SIG-M5 treated with dmso at 0.1 percent for 504 hours (cell line): ENCODE measurements around the gene PAPLN.
"Not testable (repeated sequence)": the region's sequence is repeated elsewhere in the genome, so short reads cannot be mapped to it uniquely, and the experiment has no call there.

ENCODE experiments used
- DNase-seq: peaks from one replicate; lab custom pipeline; 2025; ENCODE audit not compliant: unreplicated experiment; lab: John Stamatoyannopoulos, UW

The PAPLN gene

GRCh38 chr14:73283608-73284379 is 46.5 kb downstream of the PAPLN start:
- DNase-seq: no peak

- no peak for DNase-seq
Measured at GRCh38 chr14:73285979-73286378, 48.7 kb downstream of the PAPLN start.

DNA sequence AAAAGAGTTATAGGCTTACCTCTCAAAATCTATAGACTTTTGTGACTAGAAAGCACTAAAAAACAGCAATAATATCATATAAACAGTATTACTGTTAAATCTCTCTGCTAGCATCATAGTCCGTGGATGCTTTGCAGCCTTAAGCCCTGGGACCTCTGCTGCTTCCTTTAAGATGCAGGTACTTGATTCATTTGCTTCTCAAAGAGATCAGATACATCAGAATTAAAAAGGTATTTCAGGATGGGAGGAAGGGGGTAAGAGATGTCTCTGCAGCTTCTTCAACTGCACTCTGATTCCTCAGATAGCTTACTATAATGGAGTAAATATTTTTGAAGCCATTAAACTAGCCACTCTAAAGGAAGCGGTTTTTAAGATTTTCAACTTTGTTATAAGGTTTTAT is 49.3 kb downstream of the PAPLN start:
- no peak for DNase-seq

DNA sequence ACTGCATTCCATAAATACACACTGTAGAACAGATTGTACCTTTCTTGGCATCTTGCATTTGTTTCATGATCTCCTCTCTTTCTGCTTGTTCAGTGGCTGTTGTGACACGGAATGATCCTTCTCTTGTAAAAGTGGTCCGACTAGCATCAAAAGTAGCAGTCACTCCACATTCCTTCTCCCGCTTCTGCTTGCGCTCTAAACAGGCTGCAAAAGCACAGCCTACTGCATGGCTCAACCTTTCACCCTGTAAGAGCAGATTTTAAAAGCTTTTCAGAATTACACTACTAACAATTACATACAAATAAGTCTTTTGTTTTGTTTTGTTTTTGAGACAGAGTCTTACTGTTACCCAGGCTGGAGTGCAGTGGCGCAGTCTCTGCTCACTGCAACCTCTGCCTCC is 49.8 kb downstream of the PAPLN start:
- no peak for DNase-seq

- DNase-seq: no peak
Measured at GRCh38 chr14:73289308-73289707, 52.0 kb downstream of the PAPLN start.

DNA sequence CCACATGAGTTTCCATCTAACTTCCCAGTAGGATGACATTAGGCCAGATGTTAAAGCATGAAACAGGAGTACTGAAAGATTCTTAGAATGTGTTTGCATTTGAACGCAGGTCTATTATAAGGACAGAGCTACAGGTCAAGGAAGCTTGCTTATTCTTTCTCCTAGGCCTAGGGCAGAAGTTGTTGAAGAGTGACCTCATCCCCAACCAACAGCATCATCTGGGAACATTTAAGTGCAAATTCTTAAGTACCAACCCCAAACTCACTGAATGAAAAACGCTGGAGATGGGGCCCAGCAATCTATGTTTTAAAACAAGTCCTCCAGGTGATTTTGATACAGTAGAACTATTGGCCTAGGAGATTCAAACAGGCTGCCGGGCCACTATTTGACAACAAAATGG is 52.4 kb downstream of the PAPLN start:
- no peak for DNase-seq

DNA sequence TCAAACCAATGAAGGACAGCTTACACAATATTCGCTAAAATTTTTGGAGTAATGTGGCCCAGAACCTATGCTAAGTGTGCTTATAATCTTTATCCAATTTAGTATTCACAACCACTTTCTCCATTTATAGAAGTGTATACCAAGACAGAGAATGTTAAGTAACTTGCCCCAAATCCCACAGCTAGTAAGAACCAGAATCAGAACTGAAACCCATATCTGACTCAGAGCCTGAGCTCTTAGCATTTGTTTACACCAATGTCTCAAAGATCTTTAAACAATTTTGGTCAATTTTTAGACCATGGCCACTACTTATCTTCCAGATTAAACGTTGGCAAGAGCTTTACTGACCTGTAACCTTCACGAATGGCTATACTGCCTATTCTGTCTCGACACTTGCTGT is 53.0 kb downstream of the PAPLN start:
- DNase-seq: no peak

DNA sequence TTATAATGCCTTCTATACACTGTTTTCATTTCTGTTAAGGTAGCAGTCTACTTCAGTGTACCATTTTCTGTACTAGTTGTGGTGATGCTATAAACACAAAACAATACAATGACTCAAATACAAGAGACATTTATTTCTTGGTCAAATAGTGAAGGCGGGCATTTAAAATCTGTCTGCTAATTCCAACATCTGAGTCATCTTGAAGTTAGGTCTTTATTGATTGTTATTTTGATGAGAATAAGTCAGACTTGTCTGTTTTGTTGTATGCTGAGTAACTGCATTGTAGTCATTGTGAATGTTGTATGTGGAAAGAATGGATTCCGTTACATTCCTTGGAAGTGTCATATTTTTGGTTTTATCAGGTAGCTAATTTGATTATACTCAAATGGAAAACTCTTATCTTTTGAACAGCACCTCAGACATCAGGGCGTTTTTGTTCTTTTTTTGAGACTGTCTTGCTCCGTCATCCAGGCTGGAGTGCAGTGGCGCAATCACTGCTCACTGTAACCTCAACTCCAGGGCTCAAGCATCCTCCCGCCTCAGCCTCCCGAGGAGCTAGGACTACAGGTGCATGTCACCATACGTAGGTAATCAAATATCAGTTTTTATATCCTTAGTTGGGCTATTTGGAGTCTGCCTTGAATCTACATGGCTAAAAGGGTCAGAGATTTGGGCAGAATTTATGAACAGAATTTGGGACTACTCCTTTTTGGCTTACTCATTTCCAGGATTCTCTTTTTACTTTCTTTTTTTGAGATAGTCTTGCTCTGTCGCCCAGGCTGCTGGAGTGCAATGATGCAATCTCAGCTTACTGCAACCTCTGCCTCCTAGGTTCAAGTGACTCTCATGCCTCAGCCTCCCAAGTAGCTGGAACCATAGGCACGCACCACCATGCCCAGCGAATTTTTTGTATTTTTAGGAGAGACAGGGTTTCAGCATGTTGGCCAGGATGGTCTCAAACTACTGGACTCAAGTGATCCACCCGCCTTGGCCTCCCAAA is 56.8 kb downstream of the PAPLN start:
- DNase-seq: no peak

GRCh38 chr14:73295198-73295796 is 58.0 kb downstream of the PAPLN start:
- DNase-seq: peak; percentile 23

DNA sequence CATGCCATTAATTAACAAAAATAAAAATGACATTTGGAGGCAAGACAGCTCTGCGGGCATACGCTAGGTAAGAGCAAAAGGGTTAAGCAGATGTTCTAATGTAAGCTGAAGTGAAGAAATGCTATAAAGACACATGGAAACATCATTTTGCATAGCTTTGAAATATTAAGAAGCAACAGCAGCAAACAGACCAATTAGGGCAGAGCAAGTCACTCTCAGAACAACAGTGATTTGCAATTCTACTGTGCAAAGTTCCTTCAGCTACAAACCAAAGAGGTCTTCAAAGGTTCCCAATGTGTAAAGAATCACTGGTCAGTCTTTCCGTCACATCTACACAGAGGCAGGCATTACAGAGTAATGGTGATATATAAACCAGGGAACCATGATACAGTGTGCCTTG is 68.2 kb downstream of the PAPLN start:
- DNase-seq: no peak

GRCh38 chr14:73307261-73307660 is 70.0 kb downstream of the PAPLN start:
- DNase-seq: no peak

DNA sequence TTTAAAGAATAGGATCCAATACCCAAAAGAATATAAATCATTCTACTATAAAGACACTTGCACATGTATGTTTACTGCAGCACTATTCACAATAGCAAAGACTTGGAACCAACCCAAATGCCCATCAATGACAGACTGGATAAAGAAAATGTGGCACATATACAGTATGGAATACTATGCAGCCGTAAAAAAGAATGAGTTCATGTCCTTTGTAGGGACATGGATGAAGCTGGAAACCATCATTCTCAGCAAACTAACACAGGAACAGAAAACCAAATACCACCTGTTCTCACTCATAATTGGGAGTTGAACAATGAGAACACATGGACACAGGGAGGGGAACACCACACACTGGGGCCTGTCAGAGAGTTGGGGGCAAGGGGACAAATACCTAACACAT is 71.9 kb downstream of the PAPLN start:
- DNase-seq: not testable (repeated sequence)

GRCh38 chr14:73311708-73312030 is 74.4 kb downstream of the PAPLN start:
- DNase-seq: peak; percentile 42

DNA sequence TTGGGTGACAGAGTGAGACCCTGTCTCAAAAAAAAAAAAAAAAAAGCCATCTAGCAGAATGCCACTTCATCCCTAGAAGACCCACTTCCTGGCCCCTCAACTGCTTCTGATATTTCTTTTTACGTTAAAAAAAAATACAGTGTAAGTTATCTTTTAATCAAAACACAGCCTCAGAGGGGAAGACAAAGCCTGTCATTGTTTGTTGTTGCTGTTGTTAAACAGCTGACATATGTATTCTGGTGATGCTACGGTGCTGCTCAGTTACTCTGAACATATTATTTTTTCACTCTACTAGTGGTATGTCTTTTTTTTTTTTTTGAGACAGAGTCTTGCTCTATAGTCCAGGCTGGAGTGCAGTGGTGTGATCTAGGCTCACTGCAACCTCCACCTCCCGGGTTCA is 75.4 kb downstream of the PAPLN start:
- DNase-seq: no peak

GRCh38 chr14:73313151-73313550 is 75.8 kb downstream of the PAPLN start:
- DNase-seq: no peak

DNA sequence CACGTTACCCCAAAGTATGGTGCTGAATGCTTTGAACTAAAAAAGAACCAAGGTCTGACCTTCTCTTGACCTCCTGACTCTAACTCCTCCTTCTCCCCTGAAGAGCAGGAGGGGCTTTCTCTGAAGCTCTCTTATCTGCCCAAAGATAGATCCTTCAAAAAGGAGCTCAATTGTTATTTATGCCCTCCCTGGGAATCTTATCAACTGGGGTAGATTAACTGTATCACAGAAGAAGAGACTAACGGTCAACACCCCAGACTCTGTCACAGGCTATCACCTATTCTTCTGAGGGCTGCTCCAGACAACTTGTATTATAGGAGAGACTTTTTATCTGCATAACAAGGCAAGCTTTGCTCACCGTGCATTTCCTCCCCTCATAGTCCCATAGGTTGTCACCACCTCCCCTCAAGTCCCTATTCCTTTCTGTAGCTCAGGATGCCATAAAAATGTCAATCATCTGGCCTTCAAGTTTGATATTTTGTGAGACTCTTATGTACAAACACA is 86.6 kb downstream of the PAPLN start:
- DNase-seq: no peak
